SK-N-SH (cell line): Measurements from ENCODE around the gene R3HCC1L. TPM values are rescaled to one million over a fixed set of nuclear protein-coding genes. Genes with fewer than 3 reads are reported as not detected.
"Not testable (repeated sequence)": the region's sequence is repeated elsewhere in the genome, so short reads cannot be mapped to it uniquely, and the experiment has no call there.

Source experiments
- CTCF ChIA-PET: fragments of 300-600, 350-600 bp; formaldehyde crosslinking; extraction: SDS; loops from one replicate; lab custom pipeline; 2021; lab: Yijun Ruan, JAX
- POLR2A ChIA-PET: fragments of 350-600 bp; sonication (Branson Sonifier 250); formaldehyde crosslinking; extraction: SDS; loops from one replicate; lab custom pipeline; 2020; ENCODE audit warnings: antibody characterized with exemption, inconsistent platforms; lab: Yijun Ruan, JAX
- DNase-seq: peaks from one replicate; pipeline ENCODE4 v3.0.0; 2012
- H2AFZ ChIP-seq: fragments of 200-600 bp; sonication (generic); 2 replicates; pipeline ENCODE4 v1.8.1; 2016; ENCODE audit warnings: antibody characterized with exemption, mild to moderate bottlenecking, low read depth
- H3F3A ChIP-seq: fragments of 200-600 bp; sonication (generic); replicated peaks from 2 replicates; pipeline ENCODE3; 2016; ENCODE audit warnings: antibody characterized with exemption, mild to moderate bottlenecking; ENCODE audit not compliant: insufficient read depth
- H3K27ac ChIP-seq, 2 experiments: fragments of 200-500 bp in 1 of 2; fragments of 200-600 bp in 1 of 2; sonication (Bioruptor generic) in 1 of 2; sonication (generic), shearing (Covaris generic) in 1 of 2; 2 replicates each; pipeline versions ENCODE4 v1.5.1 to v1.6.1; 2014 to 2016; ENCODE audit warnings: low read depth in 2 of 2, inconsistent platforms in 1 of 2, low read length in 1 of 2, mild to moderate bottlenecking in 1 of 2, mixed read lengths in 1 of 2
- H3K27me3 ChIP-seq: fragments of 200-600 bp; sonication (generic), shearing (Covaris generic); 2 replicates; pipeline ENCODE4 v1.6.1; 2016; ENCODE audit warnings: mixed run types; ENCODE audit not compliant: insufficient read depth
- H3K36me3 ChIP-seq, 2 experiments: fragments of 200-500 bp in 1 of 2; fragments of 200-600 bp in 1 of 2; sonication (Bioruptor generic) in 1 of 2; sonication (generic) in 1 of 2; replicated peaks in 1 of 2; 2 replicates each; pipeline versions ENCODE3 to v1.5.1; 2014 to 2016; ENCODE audit warnings: low read length in 1 of 2, mild to moderate bottlenecking in 1 of 2; ENCODE audit not compliant: insufficient read depth in 2 of 2, control insufficient read depth in 1 of 2
- H3K4me1 ChIP-seq, 2 experiments: fragments of 200-500 bp in 1 of 2; fragments of 200-600 bp in 1 of 2; sonication (Bioruptor generic) in 1 of 2; sonication (generic), shearing (Covaris generic) in 1 of 2; 2 replicates each; pipeline versions ENCODE4 v1.5.1 to v1.6.1; 2014 to 2016; ENCODE audit warnings: low read depth in 1 of 2, low read length in 1 of 2, mixed run types in 1 of 2; ENCODE audit not compliant: insufficient read depth in 2 of 2, control insufficient read depth in 1 of 2
- H3K4me2 ChIP-seq: fragments of 200-600 bp; sonication (generic), shearing (Covaris generic); 2 replicates; pipeline ENCODE4 v1.6.1; 2017; ENCODE audit warnings: mixed run types
- H3K4me3 ChIP-seq, 2 experiments: fragments of 200-500 bp in 1 of 2; fragments of 200-600 bp in 1 of 2; sonication (Bioruptor generic) in 1 of 2; sonication (generic), shearing (Covaris generic) in 1 of 2; 2 replicates each; pipeline versions ENCODE4 v1.5.1 to v1.8.1; 2014 to 2016; ENCODE audit warnings: low read depth in 2 of 2, inconsistent platforms in 1 of 2, low read length in 1 of 2, mild to moderate bottlenecking in 1 of 2, mixed read lengths in 1 of 2, moderate library complexity in 1 of 2
- H3K79me2 ChIP-seq: fragments of 200-600 bp; sonication (generic); 2 replicates; pipeline ENCODE4 v1.8.1; 2017; ENCODE audit warnings: mild to moderate bottlenecking; ENCODE audit not compliant: insufficient read depth
- H3K9ac ChIP-seq: fragments of 200-600 bp; sonication (generic); 2 replicates; pipeline ENCODE4 v1.6.1; 2017; ENCODE audit warnings: mixed run types
- H3K9me2 ChIP-seq: fragments of 200-600 bp; sonication (generic); 2 replicates; pipeline ENCODE4 v1.6.1; 2017; ENCODE audit warnings: mixed run types
- H3K9me3 ChIP-seq: fragments of 200-600 bp; sonication (generic); 2 replicates; pipeline ENCODE4 v1.6.1; 2017; ENCODE audit warnings: mixed run types, mild to moderate bottlenecking, moderate library complexity
- H4K20me1 ChIP-seq: fragments of 200-600 bp; sonication (generic); 2 replicates; pipeline ENCODE4 v1.6.1; 2017; ENCODE audit warnings: mild to moderate bottlenecking, mixed run types; ENCODE audit not compliant: insufficient read depth
- CHD2 ChIP-seq: fragments of 150-350 bp; IDR thresholded peaks from 2 replicates; pipeline ENCODE4 v1.6.1; 2018; ENCODE audit warnings: low read length; ENCODE audit not compliant: partially characterized antibody
- FOXJ3 ChIP-seq: sonication (generic); formaldehyde crosslinking; IDR thresholded peaks from 2 replicates; pipeline ENCODE4 v1.5.1; 2020; ENCODE audit warnings: mild to moderate bottlenecking, missing genetic modification reagents
- GATA2 ChIP-seq: sonication (generic); formaldehyde crosslinking; IDR thresholded peaks from 2 replicates; pipeline ENCODE4 v1.5.0; 2020; ENCODE audit warnings: mild to moderate bottlenecking, missing genetic modification reagents
- NRF1 ChIP-seq: IDR thresholded peaks from 2 replicates; pipeline ENCODE4 v1.6.1; 2012; ENCODE audit warnings: low read depth, mild to moderate bottlenecking, low read length
- POLR2AphosphoS5 ChIP-seq: IDR thresholded peaks from 2 replicates; pipeline ENCODE4 v1.6.1; 2012; ENCODE audit warnings: low read depth, low read length
- RCOR1 ChIP-seq: fragments of 150-350 bp; IDR thresholded peaks from 2 replicates; pipeline ENCODE4 v1.6.1; 2017; ENCODE audit warnings: antibody characterized with exemption, low read length
- TAF1 ChIP-seq: IDR thresholded peaks from 2 replicates; pipeline ENCODE4 v1.6.1; 2012; ENCODE audit warnings: low read depth, mild to moderate bottlenecking, low read length, moderate library complexity, borderline replicate concordance
- TCF12 ChIP-seq: IDR thresholded peaks from 2 replicates; pipeline ENCODE4 v1.4.0; 2012
- WGBS: methylation state at CpG from one replicate; pipeline ENCODE4 v1.1.6; 2017; ENCODE audit warnings: low lambda C conversion rate; 5-methylcytosine and 5-hydroxymethylcytosine counted together
- polyA plus RNA-seq, 3 experiments: library from polyadenylated mRNA; depleted of rRNA; stranded (reverse); fragments of >200 nt; gene quantifications; 2 replicates each; pipeline ENCODE4 v1.2.3, GENCODE V29; 2012
- TF ChIP-seq, protein P1 (sequence below): IDR thresholded peaks from 2 replicates; pipeline ENCODE4; 2012
- TF ChIP-seq, protein P2 (sequence below): fragments of 200-600 bp; sonication (generic); IDR thresholded peaks from 2 replicates; pipeline ENCODE4 v1.6.1; 2017; ENCODE audit warnings: antibody characterized with exemption, mild to moderate bottlenecking, moderate library complexity
- TF ChIP-seq, protein P3 (sequence below): IDR thresholded peaks from 2 replicates; pipeline ENCODE4 v1.4.0; 2012; ENCODE audit warnings: low read depth
- TF ChIP-seq, protein P4 (sequence below): IDR thresholded peaks from 2 replicates; pipeline ENCODE4 v1.4.0; 2012; ENCODE audit warnings: low read depth, borderline replicate concordance

The R3HCC1L gene
- polyA plus RNA-seq, 1 of the 3 experiments (the other 2 are of a cell fraction), result 6.0 TPM

DNA sequence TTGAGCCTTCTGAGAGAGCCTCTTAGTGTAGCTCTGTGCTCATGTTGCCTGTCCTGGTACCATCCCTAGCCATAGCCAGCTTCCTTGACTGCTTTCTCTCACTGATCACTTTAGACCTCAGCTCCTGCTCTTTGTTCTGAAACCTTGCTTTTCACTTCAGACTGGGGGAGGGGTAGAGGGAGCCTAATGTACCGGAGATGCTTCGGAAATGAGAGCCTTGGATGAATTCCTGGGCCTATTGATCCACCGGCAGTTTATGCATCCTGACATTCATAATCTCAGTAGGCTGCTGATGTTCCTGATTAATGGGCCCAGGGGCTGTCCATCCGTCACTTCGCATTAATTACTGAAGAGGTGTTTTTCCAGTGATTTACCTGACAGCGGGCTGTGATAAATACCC is 38.8 kb downstream of the R3HCC1L start:
- H3K79me2 ChIP-seq, result peaks cover 34% of the 10 kb centered on the region

DNA sequence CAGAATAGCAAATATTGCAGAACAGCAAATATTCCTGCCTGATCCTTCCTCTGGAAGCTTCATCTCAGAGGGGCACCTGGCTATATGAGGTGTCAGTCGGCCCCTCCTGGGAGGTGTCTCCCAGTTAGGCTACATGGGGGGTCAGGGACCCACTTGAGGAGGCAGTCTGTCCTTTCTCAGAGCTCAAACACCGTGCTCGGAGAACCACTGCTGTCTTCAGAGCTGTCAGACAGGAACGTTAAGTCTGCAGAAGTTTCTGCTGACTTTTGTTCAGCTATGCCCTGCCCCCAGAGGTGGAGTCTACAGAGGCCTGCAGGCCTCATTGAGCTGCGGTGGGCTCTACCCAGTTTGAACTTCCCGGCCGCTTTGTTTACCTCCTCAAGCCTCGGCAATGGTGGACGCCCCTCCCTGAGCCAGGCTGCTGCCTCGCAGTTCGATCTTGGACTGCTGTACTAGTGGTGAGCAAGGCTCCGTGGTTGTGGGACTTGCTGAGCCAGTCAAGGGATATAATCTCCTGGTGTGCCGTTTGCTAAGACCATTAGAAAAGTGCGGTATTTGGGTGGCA is 48.0 kb downstream of the R3HCC1L start:
- CTCF ChIA-PET, POLR2A ChIA-PET, H3K4me3 ChIP-seq, H3K9me2 ChIP-seq, H3F3A ChIP-seq, H3K9me3 ChIP-seq, H3K27ac ChIP-seq, H4K20me1 ChIP-seq, H3K9ac ChIP-seq, H3K4me1 ChIP-seq, DNase-seq, H2AFZ ChIP-seq, H3K27me3 ChIP-seq, H3K4me2 ChIP-seq: not testable (repeated sequence)
- 100% methylated on average over 3 of the region's 14 CpGs for WGBS
- Histone ChIP-seq H3K79me2 (peaks cover 53% of the 10 kb centered on the region), H3K36me3 (peaks cover 12 to 20% of the 10 kb centered on the region in 2 experiments)

More for the DNA sequence above, 38.8 kb downstream of the R3HCC1L start:
- Histone ChIP-seq H3K4me3 (no peak overlapping the region), H2AFZ (no peak overlapping the region), H4K20me1 (peaks cover 10% of the 10 kb centered on the region), H3K9ac (no peak overlapping the region), H3K4me1 (no peaks in the 10 kb centered on the region), H3K27ac (no peak overlapping the region), H3F3A (no peaks in the 10 kb centered on the region), H3K36me3 (peaks cover 15 to 19% of the 10 kb centered on the region in 2 experiments), H3K9me3 (no peaks in the 10 kb centered on the region), H3K27me3 (no peaks in the 10 kb centered on the region), H3K4me2 (no peak overlapping the region), H3K9me2 (no peaks in the 10 kb centered on the region)
- DNase-seq, result no peak
- 100% methylated on average over 6 of the region's 6 CpGs for WGBS
- CTCF ChIA-PET, result interaction anchor here (1.2 to 6.2 kb wide), 3 partner anchors 25 to 136 kb away, joined by 3 to 80 read pairs (median 4); no protein-coding TSS in a partner anchor
- TF ChIP-seq RCOR1 (no peak), TAF1 (no peak), NRF1 (no peak), POLR2AphosphoS5 (no peak), FOXJ3 (no peak)
- TF ChIP-seq, protein P1, sequence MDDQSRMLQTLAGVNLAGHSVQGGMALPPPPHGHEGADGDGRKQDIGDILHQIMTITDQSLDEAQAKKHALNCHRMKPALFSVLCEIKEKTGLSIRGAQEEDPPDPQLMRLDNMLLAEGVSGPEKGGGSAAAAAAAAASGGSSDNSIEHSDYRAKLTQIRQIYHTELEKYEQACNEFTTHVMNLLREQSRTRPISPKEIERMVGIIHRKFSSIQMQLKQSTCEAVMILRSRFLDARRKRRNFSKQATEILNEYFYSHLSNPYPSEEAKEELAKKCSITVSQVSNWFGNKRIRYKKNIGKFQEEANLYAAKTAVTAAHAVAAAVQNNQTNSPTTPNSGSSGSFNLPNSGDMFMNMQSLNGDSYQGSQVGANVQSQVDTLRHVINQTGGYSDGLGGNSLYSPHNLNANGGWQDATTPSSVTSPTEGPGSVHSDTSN, result no peak
- TF ChIP-seq, protein P2, sequence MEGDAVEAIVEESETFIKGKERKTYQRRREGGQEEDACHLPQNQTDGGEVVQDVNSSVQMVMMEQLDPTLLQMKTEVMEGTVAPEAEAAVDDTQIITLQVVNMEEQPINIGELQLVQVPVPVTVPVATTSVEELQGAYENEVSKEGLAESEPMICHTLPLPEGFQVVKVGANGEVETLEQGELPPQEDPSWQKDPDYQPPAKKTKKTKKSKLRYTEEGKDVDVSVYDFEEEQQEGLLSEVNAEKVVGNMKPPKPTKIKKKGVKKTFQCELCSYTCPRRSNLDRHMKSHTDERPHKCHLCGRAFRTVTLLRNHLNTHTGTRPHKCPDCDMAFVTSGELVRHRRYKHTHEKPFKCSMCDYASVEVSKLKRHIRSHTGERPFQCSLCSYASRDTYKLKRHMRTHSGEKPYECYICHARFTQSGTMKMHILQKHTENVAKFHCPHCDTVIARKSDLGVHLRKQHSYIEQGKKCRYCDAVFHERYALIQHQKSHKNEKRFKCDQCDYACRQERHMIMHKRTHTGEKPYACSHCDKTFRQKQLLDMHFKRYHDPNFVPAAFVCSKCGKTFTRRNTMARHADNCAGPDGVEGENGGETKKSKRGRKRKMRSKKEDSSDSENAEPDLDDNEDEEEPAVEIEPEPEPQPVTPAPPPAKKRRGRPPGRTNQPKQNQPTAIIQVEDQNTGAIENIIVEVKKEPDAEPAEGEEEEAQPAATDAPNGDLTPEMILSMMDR, result no peak
- POLR2A ChIA-PET, result no interaction called here

DNA sequence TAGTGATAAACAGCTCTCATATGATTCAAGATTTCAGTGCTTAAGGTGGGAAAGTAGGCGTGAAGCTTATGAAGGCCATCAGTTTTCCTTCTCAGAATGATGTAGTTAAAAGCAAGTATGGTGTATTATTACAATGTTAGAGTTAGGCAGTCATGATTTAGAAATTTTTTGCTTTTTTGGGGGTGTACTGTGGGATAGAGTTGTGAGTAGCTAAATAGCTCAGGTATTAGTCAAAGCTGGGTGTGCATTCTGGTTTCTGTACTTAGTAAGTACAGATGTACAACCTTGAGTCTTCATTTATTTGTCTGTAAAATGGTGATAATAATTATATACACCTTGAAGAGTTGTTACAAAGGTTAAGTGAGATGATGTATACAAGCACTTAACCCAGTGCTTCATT is 52.2 kb downstream of the R3HCC1L start:
- Histone ChIP-seq H3K36me3 (peaks cover 17 to 31% of the 10 kb centered on the region in 2 experiments), H2AFZ (no peak overlapping the region), H3F3A (no peaks in the 10 kb centered on the region), H3K4me3 (no peak overlapping the region), H3K4me2 (no peak overlapping the region), H4K20me1 (no peaks in the 10 kb centered on the region), H3K9ac (no peak overlapping the region), H3K9me3 (no peaks in the 10 kb centered on the region), H3K9me2 (no peaks in the 10 kb centered on the region), H3K27me3 (no peaks in the 10 kb centered on the region), H3K27ac (no peak overlapping the region), H3K79me2 (peaks cover 26% of the 10 kb centered on the region; the same call in 1 of the 2 replicates), H3K4me1 (no peaks in the 10 kb centered on the region)
- WGBS, result 100% methylated on average over 1 of the region's 1 CpG
- DNase-seq, result no peak
- ChIA-PET POLR2A (no interaction called here), CTCF (interaction anchor here (1.4 kb wide), 1 partner anchor 25 kb away, joined by 3 read pairs; no protein-coding TSS in a partner anchor)
- TF ChIP-seq, protein P3, sequence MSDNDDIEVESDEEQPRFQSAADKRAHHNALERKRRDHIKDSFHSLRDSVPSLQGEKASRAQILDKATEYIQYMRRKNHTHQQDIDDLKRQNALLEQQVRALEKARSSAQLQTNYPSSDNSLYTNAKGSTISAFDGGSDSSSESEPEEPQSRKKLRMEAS, result no peak
- TF ChIP-seq TAF1, result no peak
- no peak for TF ChIP-seq GATA2
- TF ChIP-seq, protein P4, sequence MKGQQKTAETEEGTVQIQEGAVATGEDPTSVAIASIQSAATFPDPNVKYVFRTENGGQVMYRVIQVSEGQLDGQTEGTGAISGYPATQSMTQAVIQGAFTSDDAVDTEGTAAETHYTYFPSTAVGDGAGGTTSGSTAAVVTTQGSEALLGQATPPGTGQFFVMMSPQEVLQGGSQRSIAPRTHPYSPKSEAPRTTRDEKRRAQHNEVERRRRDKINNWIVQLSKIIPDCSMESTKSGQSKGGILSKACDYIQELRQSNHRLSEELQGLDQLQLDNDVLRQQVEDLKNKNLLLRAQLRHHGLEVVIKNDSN, result no peak
- TF ChIP-seq TCF12, result no peak
- TF ChIP-seq POLR2AphosphoS5, result no peak
- no peak for TF ChIP-seq CHD2

DNA sequence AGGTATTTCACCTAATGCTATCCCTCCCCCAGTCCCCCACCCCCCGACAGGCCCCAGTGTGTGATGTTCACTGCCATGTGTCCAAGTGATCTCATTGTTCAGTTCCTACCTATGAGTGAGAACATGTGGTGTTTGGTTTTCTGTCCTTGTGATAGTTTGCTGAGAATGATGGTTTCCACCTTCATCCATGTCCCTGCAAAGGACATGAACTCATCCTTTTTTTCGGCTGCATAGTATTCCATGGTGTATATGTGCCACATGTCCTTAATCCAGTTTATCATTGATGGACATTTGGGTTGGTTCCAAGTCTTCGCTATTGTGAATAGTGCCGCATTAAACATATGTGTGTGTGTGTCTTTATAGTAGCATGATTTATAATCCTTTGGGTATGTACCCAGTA is 56.3 kb downstream of the R3HCC1L start:
- H3K4me2 ChIP-seq, H4K20me1 ChIP-seq, H3K27me3 ChIP-seq, H3F3A ChIP-seq, POLR2A ChIA-PET, H3K79me2 ChIP-seq, H3K4me3 ChIP-seq, H3K9me2 ChIP-seq, H3K27ac ChIP-seq, H3K4me1 ChIP-seq, CTCF ChIA-PET, DNase-seq, H2AFZ ChIP-seq, H3K9ac ChIP-seq: not testable (repeated sequence)
- peaks cover 11% of the 10 kb centered on the region for H3K9me3 ChIP-seq
- 99% methylated on average over 4 of the region's 4 CpGs for WGBS
- peaks cover 13 to 49% of the 10 kb centered on the region in 2 experiments for H3K36me3 ChIP-seq
